ENCODE data around the gene SQSTM1. TPM values are rescaled to one million over a fixed set of nuclear protein-coding genes. Genes with fewer than 3 reads are reported as not detected.
A peak's percentile ranks its signal among the peaks of the same experiment; 100 is the strongest.

Gene SQSTM1
- total and polyA plus RNA-seq, 2 of the 8 experiments (the other 6 are each of a cell fraction or from before 2014, with no cell fraction given) = 78.6 to 110 TPM

GRCh38 chr5:179829732-179830435 is 9.2 kb downstream of the SQSTM1 start:
- no peaks in the 10 kb centered on the region for H3K23me2 ChIP-seq (ENCODE audit: low read depth, low read length)
- H2AK5ac ChIP-seq (ENCODE audit: low read depth, low read length) = no peak overlapping the region
- peaks cover 0 to 3% (median 1%) of the 10 kb centered on the region in 4 experiments; a peak in 4 of 7 replicates for H3K4me1 ChIP-seq (replicated peaks in 1 of 4; ENCODE audit: control insufficient read depth in 3 of 4, insufficient read depth in 4 of 4, low read length in 3 of 4)
- ChIA-PET CTCF (ENCODE audit: partially characterized antibody) (interaction anchor here (0.6 to 2.7 kb wide), 3 partner anchors 28 to 40 kb away, joined by 3 to 11 read pairs (median 4); no protein-coding TSS in a partner anchor), POLR2A (ENCODE audit: partially characterized antibody) (interaction anchor here (0.6 to 5.7 kb wide), 8 partner anchors 8 to 208 kb away, joined by 3 to 47 read pairs (median 4); partner anchors contain the start of gene SQSTM1)
- H2BK12ac ChIP-seq (ENCODE audit: low read depth, low read length) = no peak overlapping the region
- H2BK5ac ChIP-seq (ENCODE audit: low read depth, low read length) = no peak overlapping the region; the same call in 1 of the 2 replicates
- H3K27ac ChIP-seq (ENCODE audit: low read depth, low read length) = no peak overlapping the region
- no peak overlapping the region for H2BK15ac ChIP-seq (ENCODE audit: low read length)
- H3K9me3 ChIP-seq (ENCODE audit: insufficient read depth in 2 of 2, low read depth in 1 of 2, low read length in 1 of 2) = no peaks in the 10 kb centered on the region
- FAIRE-seq (no peak), DNase-seq (ENCODE audit: low read depth in 1 of 2, low spot score in 2 of 2) (no peak)
- no peak overlapping the region for H3K18ac ChIP-seq (ENCODE audit: extremely low read depth, low read length)
- peak overlapping the region; percentile 5; the same call in 1 of the 2 replicates for H4K8ac ChIP-seq (ENCODE audit: extremely low read depth, insufficient read depth, low read length)
- peaks cover 0 to 12% of the 10 kb centered on the region in 2 experiments for H4K20me1 ChIP-seq (replicated peaks in 1 of 2; ENCODE audit: control insufficient read depth in 1 of 2, insufficient read depth in 2 of 2, low read length in 2 of 2)
- H3K79me2 ChIP-seq (ENCODE audit: control insufficient read depth in 1 of 2, insufficient read depth in 2 of 2, low read length in 2 of 2) = no peaks in the 10 kb centered on the region
- H3K36me3 ChIP-seq (ENCODE audit: control insufficient read depth in 2 of 4, insufficient read depth in 4 of 4, low read length in 3 of 4) = peaks cover 23 to 76% (median 56%) of the 10 kb centered on the region in 4 experiments
- no peak overlapping the region for H3K4me3 ChIP-seq (ENCODE audit: extremely low read depth in 1 of 4, insufficient read depth in 2 of 4, low read depth in 3 of 4, low read length in 4 of 4)
- peak overlapping the region; percentile 18 for H4K91ac ChIP-seq (replicated peaks; ENCODE audit: insufficient read length, low read length)
- no peak overlapping the region for H2AFZ ChIP-seq (ENCODE audit: low read length)
- no peak overlapping the region for H3K4me2 ChIP-seq (ENCODE audit: insufficient read depth in 1 of 2, low read depth in 2 of 2, low read length in 2 of 2)
- no peak overlapping the region for H3K4ac ChIP-seq (replicated peaks; ENCODE audit: insufficient read length, low read depth, low read length)
- no peak overlapping the region for H3K14ac ChIP-seq (ENCODE audit: insufficient read length)
- no peak overlapping the region for H2BK20ac ChIP-seq (ENCODE audit: low read length)
- H3K56ac ChIP-seq (replicated peaks; ENCODE audit: insufficient read length, low read depth, low read length) = no peak overlapping the region
- no peak overlapping the region for H4K5ac ChIP-seq (ENCODE audit: insufficient read length, low read depth, low read length)
- no peak overlapping the region for H2BK120ac ChIP-seq (replicated peaks; ENCODE audit: low read depth, low read length)
- no peaks in the 10 kb centered on the region; the same call in 1 of the 2 replicates for H3K79me1 ChIP-seq (ENCODE audit: low read depth, low read length)
- no peaks in the 10 kb centered on the region for H3K27me3 ChIP-seq (replicated peaks in 1 of 4; ENCODE audit: control insufficient read depth in 3 of 4, extremely low read depth in 1 of 4, insufficient read depth in 3 of 4, low read length in 3 of 4)
- no peak overlapping the region for H3K9ac ChIP-seq (replicated peaks in 1 of 4; ENCODE audit: extremely low read depth in 1 of 4, low read depth in 3 of 4, low read length in 3 of 4)
- H3K23ac ChIP-seq (ENCODE audit: insufficient read length) = no peak overlapping the region
- 92% methylated on average over 7 of the region's 7 CpGs; no CpG with 5 or more reads in 1 of the 2 experiments for WGBS, 2 experiments (ENCODE audit: extremely low coverage in 1 of 2, insufficient coverage in 1 of 2, insufficient read length in 1 of 2, insufficient replicate concordance in 2 of 2, low coverage in 1 of 2, low lambda C conversion rate in 2 of 2, missing lambda C conversion rate in 1 of 2)
- TF ChIP-seq SRF (IDR thresholded peaks at IDR 0.05; ENCODE audit: low read depth, low read length) (no peak), SP1 (IDR thresholded peaks at IDR 0.05; ENCODE audit: low read depth, low read length) (no peak), BRCA1 (IDR thresholded peaks at IDR 0.05; ENCODE audit: low read depth, low read length) (no peak), CBX8 (IDR thresholded peaks at IDR 0.05; ENCODE audit: borderline replicate concordance, low read depth, low read length) (no peak), SP2 (IDR thresholded peaks at IDR 0.05; ENCODE audit: low read length) (no peak), SIRT6 (IDR thresholded peaks at IDR 0.05; ENCODE audit: low read length) (no peak), EP300 (IDR thresholded peaks at IDR 0.05; ENCODE audit: borderline replicate concordance in 1 of 2, low read depth in 2 of 2, low read length in 2 of 2) (no peak), SUZ12 (IDR thresholded peaks at IDR 0.05; ENCODE audit: low read length) (no peak), SAP30 (IDR thresholded peaks at IDR 0.05; ENCODE audit: insufficient read depth, insufficient replicate concordance, low read length) (no peak), CREB1 (IDR thresholded peaks at IDR 0.05) (no peak), SIX5 (IDR thresholded peaks at IDR 0.05; ENCODE audit: low read depth, low read length) (no peak), SP4 (IDR thresholded peaks at IDR 0.05; ENCODE audit: low read length) (no peak), NRF1 (IDR thresholded peaks at IDR 0.05; ENCODE audit: low read depth, low read length) (no peak)

All from H1 (cell line).